Measurements from ENCODE around the gene ADCY3.

- TF ChIP-seq CTCF (IDR thresholded peaks at IDR 0.05) (no peak), POLR2A (IDR thresholded peaks at IDR 0.05) (no peak), POLR2AphosphoS5 (IDR thresholded peaks at IDR 0.05) (no peak)
Measured at GRCh38 chr2:24886126-24886501, 33.9 kb downstream of the ADCY3 start.

Measured in breast epithelium (tissue), 3 donors.